Stimulated activated CD8-positive, alpha-beta memory T cell treated with anti-CD3 and anti-CD28 coated beads, Interleukin-2, amount 100 ng/mL, for 48 hours (primary cell): ENCODE measurements around the gene STAC3.
"Not testable (repeated sequence)": the region's sequence is repeated elsewhere in the genome, so short reads cannot be mapped to it uniquely, and the experiment has no call there.

Experiments used
- DNase-seq, 2 donors: peaks; one replicate each; pipeline ENCODE4 v3.0.0-alpha.2; 2020; ENCODE audit warnings: low read depth in 2 of 2

Gene STAC3

DNA sequence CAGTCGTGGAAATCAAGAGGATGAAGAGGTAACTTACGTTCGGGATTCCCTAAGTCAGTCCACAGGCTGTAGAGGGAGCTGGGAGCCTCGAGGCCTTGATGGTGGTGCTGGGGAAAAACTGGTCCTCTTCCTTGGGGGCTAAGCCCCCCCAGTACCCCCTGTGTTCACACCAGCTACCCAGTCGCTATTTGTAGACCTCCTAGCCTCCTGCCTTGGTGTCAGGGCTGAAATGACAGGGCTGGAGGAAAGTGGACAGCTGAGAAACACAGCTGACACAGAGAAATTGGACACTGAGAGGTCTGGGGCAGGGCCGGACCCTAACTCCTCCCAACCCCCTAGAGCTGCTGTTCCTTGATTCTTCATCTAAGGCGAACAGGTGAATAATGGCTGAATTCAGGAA, at the start of gene STAC3:
STAC3 (minus strand) TSS at position 232 of the 400 bp plus-strand sequence. CDS start 1,551 bp downstream, outside the sequence.
- DNase-seq, result no peak

DNA sequence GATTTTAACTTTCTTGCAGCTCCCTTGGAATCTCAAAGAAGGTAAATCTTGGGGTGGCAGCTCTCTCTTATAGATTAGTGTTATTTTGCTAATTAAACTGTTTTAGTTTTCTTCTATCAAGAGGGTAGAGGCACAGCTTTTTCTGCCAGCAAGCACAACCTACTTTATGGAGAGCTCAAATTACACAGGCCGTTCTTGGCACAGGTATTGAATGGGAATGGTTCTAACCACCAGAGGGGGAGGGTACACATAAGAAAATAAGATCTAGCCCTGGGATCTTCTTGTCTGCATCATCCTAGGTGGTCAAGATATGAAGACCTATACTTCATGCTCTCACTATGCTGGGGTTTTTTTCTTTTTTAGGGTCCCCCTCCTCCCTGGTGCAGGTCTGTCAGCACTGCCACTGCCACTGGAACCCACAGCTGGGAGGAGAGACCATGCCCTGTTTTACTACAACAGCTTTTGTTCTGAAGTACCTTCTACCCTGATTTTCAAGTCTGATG, 48.6 kb upstream of the STAC3 start:
- DNase-seq, result no peak

DNA sequence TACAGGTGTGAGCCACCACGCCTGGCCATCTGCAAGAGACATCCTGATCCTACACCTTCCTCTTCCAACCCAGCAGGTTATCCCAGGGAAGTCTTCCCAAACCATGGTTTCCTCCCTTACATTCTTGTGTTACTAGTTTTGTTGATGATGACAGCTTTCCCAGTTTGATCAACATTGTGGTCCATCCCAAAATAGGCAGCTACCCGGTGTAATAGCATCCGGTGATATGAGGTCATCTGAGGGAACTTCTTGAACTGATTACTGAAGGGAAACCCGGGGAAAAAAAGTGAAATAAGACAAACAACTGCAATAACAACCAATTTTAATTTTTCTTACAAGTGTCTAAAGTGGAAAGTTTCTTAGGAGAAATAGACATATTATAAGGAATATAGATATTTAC, 45.3 kb upstream of the STAC3 start:
- no peak for DNase-seq

DNA sequence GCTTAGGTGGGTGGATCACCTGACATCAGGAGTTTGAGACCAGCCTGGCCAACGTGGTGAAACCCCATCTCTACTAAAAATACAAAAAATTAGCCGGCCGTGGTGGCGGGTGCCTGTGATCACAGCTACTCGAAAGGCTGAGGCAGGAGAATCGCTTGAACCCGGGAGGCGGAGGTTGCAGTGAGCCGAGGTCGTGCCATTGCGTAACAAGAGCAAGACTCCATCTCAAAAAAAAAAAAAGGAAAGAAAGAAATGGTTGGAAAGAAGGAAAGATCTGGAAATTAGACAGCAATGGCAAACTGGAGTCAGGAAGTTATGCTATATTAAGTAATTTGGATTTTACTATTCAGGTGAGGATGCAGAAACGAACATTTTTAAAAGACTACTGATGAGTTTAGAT, 31.1 kb upstream of the STAC3 start:
- not testable (repeated sequence) for DNase-seq

DNA sequence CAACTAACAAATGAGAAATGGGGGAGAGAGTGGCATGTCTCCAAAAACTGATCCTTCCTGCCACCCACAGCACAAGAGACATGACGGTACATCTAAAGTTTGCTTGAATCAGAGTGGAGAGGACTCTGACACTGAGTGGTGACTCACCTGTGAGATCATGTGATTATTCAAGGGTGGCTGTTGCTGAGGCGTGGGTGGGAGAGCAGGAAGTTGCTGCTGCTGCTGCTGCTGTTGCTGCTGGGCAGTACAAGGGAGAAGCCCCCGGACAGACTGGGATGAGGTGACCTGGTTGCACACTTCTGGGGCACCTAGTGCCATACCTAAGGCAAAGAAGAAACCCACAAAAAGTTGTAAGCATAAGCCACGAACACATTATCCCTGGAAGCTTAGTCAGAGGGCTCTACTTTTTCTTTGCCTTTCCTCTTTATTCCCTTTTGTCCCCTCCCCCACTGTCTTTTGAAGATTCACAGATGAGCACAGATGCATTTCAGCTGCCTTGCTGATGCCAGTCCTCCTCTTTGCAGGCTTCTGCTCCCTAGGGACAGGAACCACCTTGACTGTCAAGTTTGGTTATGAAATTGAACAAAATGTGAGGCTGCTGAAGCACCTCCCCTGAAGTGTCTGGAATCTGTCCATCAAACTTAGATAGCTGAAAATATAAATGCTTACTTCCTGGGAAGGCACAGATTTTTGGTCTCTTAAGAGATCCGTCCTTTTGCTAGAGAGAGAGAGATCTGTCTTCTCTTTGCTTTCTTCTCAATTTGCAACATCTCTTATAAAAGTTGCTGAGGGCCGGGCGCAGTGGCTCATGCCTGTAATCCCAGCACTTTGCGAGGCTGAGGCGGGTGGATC, 29.4 kb upstream of the STAC3 start:
- DNase-seq, result peak; percentile 51 to 60

DNA sequence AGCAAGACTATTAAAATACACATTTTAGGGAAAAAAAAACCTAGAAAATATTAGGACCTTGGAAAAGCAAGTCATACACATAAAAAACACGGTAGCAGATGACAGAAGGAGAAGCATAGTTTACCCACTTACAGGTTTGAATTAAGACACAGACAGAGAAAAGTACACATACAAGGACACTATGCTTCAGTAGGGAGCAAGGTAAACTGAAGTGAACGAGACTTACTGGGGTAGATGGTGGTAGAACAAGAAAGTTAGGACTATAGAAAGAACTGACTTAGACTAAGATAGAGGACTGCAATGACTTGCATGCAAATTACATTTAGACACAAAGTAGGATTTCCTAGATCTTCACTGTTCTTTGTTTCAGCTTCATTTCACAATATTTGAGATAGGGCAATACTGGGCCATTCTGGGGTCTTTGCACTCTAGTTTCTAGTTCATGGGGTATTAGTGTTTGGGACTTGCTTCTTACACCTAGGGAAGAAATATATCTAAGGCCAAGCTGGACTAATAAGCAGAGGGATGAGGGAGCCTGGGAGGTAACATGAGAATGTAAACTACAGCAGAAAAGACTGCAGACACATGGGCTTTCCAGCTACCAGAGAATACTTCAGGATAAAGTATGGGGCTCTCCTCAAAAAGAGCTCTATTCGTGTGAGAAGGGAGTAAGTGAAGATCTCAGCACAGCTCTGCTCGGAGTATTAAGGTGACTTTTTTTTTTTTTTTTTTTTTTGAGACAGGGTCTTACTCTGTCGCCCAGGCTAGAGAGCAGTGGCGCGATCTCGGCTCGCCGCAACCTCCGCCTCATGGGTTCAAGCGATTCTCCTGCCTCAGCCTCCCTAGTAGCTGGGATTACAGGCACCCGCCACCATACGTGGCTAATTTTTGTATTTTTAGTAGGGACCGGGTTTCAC, 27.7 kb upstream of the STAC3 start:
- no peak for DNase-seq

DNA sequence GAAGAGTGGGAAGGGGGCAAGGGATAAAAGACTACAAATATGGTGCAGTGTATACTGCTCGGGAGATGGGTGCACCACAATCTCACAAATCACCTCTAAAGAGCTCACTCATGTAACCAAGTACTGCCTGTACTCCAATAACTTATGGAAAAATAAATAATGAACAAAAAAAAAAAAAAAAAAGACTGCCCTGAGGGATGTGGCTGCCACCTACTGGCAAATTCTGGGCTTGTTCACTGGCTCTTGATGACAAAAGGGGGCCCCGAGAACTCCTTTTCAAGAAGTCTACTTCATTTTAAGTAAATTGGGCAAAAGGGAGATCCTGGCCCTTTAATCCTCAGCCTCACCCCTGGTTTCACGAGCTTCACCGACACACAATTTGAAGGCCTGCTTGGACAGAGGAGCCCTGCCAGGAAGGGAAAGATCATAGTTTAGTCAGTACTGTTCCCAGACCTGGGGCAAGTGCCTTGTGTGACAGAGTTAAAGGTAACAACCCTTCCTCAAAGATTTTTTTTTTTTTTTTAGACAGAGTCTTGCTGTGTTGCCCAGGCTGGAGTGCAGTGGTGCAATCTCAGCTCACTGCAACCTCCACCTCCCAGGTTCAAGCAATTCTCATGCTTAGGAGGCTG, 26.1 kb upstream of the STAC3 start:
- DNase-seq, result no peak

DNA sequence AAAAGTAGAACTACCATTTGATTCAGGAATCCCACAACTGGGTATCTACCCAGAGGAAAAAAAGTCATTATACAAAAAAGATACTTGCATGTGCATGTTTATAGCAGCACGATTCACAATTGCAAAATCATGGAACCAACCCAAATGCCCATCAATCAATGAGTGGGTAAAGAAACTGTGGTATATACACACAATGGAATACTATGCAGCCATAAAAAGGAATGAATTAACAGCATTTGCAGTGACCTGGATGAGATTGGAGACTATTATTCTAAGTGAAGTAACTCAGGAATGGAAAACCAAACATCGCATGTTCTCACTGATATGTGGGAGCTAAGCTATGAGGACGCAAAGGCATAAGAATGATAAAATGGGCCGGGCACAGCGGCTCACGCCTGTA, 25.2 kb upstream of the STAC3 start:
- not testable (repeated sequence) for DNase-seq

DNA sequence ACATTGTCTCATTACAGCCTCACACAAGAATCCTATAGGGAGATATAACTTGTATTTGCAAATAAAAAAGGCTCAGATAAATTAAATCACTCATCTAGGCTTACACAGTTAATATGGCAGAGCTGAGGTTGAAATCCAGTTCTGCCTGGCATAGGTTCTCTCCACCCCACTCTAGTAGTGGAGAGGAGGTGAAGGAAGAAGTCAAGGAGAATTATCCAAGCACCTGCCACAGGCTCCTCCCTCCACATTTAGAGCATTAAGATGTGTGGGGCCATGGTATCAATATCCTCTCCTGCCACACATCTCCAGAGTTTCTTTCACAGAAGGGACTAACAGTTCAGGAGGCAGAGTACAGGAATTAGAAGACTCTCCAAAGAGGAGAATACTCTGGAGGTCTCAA, 22.5 kb upstream of the STAC3 start:
- no peak for DNase-seq

DNA sequence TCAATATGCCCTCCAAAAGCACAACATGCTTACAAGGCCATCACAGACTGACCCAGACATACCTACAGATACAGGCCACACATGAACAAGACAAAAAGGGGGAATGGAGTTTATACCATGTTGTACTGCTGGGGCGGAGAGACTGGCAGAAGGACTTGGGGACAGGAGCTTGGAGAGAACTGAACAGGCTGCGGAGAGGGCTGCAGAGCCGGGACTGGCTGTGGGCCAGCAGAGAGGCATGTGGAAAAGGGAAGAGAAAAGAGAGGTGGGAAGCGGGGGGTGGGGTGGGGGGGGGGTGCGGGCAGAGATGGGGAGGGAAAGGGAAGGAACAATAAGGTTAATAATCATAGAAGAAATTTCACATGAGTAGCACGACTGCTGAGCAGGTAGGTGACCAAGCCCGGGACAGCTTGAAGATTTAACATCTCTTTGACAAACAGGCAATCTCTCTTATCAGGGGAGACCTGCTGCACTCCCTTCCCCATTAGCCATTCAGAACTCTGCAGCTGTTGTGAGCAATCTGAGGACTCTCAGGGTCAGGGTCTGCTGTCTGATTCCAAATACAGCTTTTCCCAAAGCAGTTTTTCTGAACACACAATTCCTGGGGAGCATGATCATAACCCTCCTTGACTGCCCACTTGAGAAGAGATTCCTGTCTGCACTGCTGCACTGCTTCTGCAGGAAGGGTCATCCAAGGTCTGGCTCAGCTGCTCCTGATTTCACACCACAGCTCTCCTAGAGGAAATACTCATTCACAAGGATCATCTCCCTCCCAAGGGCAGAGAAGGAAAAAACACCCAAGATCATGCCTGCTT, 21.6 kb upstream of the STAC3 start:
- DNase-seq, result no peak

DNA sequence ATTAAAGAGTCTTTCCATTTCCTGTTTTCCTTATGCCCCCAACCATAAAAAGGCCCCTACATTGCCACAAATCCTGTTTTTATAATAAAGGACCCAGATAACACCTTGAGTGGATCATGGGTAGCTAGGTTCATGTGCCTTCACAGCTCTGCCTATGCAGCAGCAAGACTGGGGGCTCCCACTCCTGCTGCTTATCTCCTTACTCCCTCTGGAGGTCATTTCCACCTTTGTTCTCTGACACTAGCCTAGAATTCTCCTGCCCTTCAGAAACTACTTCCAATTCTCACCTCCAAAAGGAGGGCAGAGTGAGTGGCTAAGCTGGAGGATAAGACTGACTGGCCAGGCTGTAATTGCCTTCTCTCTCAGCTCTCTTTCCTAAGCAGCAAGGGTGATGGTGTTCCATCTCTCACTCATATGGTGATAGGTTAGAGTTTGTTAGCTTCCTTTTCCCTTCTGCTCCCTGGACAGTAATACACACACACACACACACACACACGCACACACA, 20.0 kb upstream of the STAC3 start:
- DNase-seq, result no peak

DNA sequence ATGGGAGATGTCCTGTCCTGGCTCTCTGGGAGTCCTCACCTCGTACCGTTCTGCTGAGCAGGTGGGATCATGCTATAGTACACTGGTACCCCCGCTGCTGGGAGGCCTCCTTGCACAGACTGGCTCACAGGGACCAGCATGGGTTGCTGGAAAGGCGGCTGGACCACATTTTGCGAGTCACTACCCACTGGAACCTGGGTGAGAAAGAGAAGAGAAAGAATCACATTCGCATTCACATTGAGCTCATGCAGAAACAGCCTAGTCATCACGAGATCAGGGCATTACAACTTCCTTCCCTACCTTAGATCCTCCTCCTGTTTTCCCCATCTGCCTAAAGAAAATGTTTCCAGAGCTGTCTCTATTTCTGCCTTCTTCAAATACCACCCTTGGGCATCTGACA, 17.3 kb upstream of the STAC3 start:
- peak in 1 of 2 donors; percentile 46 for DNase-seq

DNA sequence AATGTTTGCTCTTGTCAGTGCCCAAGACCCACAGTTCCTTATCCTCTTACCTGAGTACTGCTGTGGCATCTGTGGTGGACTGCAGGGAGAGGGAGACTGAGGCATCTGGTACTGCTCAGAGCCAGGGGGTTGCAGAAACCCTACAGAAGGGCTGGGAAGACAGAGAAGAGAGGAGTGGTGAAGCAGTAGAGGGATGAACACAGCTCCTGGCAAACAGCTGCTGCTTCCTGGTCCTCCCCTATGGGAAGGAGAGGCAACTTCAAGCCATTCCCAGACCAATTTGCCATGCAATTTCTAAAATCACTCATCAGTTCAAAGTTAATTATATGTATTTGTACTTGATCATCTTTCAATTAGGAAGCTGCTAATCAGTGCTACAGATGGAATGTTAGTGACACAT, 15.7 kb upstream of the STAC3 start:
- no peak for DNase-seq

DNA sequence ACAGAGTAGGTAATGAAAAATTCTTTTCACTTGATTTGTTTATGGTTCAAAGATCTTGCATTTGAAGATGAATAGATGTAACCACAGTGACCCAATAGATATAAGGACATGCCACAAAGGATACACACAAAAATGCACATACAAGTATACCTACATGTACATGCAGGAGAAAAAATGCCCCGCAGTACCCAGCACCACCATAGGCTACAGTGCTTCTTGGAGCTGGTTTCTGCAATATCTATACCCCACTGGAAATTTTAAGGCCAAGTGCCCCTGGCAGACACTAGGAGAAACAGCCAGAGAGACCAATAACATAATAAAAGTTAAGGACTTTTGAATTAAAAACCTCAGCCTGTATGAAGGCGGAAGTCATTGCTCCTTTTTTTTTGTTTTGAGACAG, 12.1 kb upstream of the STAC3 start:
- no peak for DNase-seq

DNA sequence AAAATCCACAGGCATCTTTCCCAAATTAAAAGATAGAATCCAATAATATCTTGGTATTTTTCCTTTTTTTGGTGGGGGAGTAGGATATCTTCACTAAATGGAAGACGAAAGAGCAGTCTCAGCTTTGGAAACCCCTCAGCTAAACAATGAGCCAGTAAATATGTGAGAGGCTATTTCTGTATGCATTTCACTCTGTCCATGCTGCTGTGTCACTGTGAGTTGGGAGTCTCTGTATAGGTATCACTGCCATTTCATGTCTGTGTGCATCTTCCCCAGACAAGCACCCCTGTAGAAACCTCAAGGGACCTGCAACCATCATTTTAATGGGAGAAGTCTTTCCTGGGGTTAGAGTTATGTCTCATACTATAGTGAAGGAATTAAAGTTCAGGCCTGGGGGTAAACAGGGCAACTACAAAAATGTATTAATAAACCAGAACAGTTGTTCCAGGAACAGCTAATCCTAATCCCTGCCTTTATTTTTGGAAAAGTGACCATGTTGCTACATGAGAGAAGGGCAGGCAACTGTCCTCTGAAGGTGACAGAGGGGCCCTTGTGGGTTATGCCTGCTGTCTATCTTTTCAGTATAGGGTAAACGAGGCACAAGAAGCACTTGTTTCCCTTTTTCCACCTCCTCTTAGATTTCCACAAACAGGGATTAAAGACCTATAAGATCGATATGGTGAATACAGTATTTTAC, 11.3 kb upstream of the STAC3 start:
- DNase-seq, result no peak

DNA sequence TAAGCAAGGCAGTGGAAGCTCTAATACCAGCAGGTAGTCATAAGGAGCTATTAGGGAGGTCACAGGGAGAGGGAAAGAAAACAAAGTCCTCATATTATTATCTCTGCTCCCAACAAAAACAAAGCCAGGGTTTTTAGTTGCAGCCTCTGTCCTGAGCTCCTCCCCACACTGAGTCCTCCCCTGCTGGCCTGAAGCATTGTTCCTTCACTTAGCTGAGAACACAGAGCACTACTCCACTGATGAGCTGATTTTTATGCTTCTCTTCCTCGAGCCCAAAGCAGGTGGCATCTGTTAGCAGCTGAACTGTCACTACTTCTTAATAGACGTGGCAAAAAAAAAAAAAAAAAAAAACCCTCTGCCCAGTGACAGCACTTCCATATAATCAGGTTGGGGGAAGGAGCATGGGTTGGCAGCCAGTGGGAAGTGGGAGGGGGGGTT, 10.5 kb upstream of the STAC3 start:
- DNase-seq, result no peak

DNA sequence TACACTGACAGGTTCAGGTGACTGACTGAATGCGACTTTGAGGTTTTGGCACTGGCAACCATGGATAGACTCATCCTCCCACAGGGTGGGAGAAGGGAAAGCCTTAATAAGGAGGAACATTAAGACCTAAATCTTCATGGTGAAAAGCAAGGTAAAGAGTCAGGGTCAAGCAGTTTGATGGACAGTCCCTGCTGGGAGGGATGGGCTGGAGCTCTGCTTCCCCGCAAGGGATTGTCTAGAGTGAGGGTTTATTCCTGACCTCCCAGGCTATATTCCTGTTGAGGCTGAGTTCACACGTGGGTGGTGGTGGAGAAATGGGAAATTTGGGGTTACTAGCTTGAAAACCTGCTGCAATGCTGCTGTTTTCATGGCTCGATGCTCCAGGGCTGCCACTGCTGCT, 9.4 kb upstream of the STAC3 start:
- no peak for DNase-seq

DNA sequence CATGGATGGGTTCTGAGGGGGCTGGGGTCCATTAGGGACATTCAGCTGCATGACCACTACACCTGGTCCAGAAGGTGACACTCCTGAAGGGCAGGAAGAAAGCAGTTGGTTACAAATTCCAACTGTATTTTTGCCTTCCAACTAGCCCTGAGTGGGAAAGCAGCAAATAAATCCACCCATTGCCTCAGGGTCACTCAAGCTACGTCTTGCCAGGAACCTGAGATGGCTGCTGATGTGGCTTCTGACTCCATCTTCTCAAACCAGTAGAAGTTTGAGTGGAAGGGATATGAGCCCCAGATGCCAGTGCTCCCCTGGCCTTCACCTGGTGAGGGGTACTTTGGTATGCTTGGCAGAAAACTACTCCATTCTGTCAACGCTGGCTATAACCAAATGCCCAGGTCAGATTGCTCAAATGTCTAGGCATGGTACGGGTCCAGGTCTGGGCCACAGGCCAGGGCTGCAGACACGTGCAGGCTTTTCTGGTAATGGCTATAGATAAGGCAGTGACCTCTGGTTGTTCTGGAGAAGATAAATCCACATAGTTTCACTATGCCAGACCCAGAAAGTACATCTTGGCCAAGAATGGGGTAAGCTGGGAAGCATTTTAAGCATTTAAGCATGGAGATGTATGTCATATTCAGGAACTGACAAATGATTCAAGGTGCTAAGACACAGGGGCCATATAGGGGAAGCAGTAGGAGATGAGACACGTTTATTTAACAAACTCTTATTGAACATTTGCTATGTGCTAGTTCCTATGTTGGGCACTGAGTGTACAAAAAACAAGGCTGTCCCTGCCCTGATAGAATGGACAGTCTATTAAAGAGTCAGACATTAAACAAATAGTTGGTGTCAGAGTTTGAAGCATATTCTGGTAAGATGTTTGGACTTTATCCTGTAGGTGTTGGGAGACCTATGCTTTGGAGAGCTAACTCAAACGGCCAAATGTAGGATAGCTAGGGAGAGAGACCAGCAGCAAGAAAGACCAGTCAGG, 8.3 kb upstream of the STAC3 start:
- no peak for DNase-seq

DNA sequence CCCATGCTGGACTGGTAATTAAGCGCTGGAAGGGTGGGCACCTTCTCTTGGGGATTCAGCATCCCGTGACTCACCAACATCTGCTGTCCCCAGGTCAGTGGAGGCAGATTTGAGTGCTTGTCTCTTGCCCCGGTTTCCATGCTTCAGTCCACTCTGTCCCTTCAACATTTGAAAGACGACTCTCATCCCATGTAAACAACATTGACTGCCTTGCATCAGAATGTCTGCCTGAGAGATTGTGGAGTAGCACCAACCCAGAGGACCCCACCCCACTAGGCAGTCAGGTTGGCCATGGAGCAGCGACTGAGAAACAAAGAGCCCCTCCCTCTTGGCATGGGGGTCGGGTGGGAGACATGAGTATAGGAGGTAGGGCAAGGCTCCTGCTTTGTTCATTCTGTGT, 4.9 kb upstream of the STAC3 start:
- DNase-seq, result no peak
